Hepatocyte (in vitro differentiated cells): ENCODE measurements around the gene PLCG1.

Source experiments
- EZH2 ChIP-seq: fragments of 200-600 bp; sonication (generic); IDR thresholded peaks from 2 replicates; pipeline ENCODE4 v1.6.1; 2016; ENCODE audit warnings: antibody characterized with exemption, mild to moderate bottlenecking, borderline replicate concordance
- EZH2phosphoT487 ChIP-seq: fragments of 200-600 bp; sonication (generic); IDR thresholded peaks from one replicate; pipeline ENCODE4 v1.6.1; 2018; ENCODE audit warnings: antibody characterized with exemption, mild to moderate bottlenecking, low read depth, moderate library complexity; ENCODE audit not compliant: unreplicated experiment, severe bottlenecking
- TF ChIP-seq, protein P1 (sequence below): fragments of 200-600 bp; sonication (generic); IDR thresholded peaks from 2 replicates; pipeline ENCODE4 v1.5.1; 2016; ENCODE audit warnings: antibody characterized with exemption, mild to moderate bottlenecking; ENCODE audit not compliant: poor library complexity

DNA sequence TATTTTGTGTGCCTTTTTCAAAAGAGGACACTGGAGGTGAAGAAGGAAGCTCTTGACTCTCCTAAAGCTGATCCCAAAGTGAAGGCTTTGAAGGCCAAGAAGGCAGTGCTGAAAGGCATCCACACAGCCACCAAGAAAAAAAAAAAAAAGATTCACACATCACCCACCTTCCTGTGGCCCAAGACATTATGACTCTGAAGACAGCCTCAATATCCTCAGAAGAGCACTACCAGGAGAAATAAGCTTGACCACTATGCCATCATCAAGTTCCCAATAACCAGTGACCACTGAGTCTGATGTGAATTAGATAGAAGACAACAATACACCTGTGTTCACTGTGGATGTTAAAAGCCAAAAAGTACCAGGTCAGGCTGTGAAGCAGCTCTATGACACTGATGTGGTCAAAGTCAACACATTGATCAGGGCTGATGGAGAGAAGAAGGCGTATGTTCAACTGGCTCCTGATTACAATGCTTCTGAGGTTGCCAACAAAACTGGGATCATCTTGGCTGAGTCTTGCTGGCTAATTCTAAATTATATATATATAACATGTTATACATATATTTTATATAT lies 59.4 kb downstream of the PLCG1 start:
- TF ChIP-seq, protein P1, sequence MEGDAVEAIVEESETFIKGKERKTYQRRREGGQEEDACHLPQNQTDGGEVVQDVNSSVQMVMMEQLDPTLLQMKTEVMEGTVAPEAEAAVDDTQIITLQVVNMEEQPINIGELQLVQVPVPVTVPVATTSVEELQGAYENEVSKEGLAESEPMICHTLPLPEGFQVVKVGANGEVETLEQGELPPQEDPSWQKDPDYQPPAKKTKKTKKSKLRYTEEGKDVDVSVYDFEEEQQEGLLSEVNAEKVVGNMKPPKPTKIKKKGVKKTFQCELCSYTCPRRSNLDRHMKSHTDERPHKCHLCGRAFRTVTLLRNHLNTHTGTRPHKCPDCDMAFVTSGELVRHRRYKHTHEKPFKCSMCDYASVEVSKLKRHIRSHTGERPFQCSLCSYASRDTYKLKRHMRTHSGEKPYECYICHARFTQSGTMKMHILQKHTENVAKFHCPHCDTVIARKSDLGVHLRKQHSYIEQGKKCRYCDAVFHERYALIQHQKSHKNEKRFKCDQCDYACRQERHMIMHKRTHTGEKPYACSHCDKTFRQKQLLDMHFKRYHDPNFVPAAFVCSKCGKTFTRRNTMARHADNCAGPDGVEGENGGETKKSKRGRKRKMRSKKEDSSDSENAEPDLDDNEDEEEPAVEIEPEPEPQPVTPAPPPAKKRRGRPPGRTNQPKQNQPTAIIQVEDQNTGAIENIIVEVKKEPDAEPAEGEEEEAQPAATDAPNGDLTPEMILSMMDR = no peak
- TF ChIP-seq EZH2 (no peak), EZH2phosphoT487 (no peak)
